ENCODE results near the gene OR10A5. TPM values are rescaled to one million over a fixed set of nuclear protein-coding genes. Genes with fewer than 3 reads are reported as not detected.

Gene OR10A5
- total RNA-seq, 6 donors from 2014 or later, result not detected

GRCh38 chr11:6824136-6824823 is 21.2 kb upstream of the OR10A5 start:
- H3K36me3 ChIP-seq, result no peaks in the 10 kb centered on the region
- DNase-seq, result no peak
- peaks cover 0 to 4% (median 2%) of the 10 kb centered on the region in 4 donors for H3K9me3 ChIP-seq
- no peak overlapping the region for H3K27ac ChIP-seq
- TF ChIP-seq EP300 (IDR thresholded peaks at IDR 0.05) (no peak), POLR2AphosphoS5 (IDR thresholded peaks at IDR 0.05) (no peak), POLR2A (IDR thresholded peaks at IDR 0.05) (no peak)
- TF ChIP-seq, protein P1, sequence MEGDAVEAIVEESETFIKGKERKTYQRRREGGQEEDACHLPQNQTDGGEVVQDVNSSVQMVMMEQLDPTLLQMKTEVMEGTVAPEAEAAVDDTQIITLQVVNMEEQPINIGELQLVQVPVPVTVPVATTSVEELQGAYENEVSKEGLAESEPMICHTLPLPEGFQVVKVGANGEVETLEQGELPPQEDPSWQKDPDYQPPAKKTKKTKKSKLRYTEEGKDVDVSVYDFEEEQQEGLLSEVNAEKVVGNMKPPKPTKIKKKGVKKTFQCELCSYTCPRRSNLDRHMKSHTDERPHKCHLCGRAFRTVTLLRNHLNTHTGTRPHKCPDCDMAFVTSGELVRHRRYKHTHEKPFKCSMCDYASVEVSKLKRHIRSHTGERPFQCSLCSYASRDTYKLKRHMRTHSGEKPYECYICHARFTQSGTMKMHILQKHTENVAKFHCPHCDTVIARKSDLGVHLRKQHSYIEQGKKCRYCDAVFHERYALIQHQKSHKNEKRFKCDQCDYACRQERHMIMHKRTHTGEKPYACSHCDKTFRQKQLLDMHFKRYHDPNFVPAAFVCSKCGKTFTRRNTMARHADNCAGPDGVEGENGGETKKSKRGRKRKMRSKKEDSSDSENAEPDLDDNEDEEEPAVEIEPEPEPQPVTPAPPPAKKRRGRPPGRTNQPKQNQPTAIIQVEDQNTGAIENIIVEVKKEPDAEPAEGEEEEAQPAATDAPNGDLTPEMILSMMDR (IDR thresholded peaks at IDR 0.05), result no peak
- no peaks in the 10 kb centered on the region for H3K27me3 ChIP-seq
- H3K4me1 ChIP-seq, result no peaks in the 10 kb centered on the region
- 69 to 74% methylated on average over 5 of the region's 5 CpGs for WGBS, 2 donors
- no peak for ATAC-seq (ENCODE audit: low FRiP score in 2 of 2)
- no peak overlapping the region for H3K4me3 ChIP-seq

- ATAC-seq (ENCODE audit: low FRiP score in 2 of 2) (peak; percentile 15 to 40), DNase-seq (no peak)
- Histone ChIP-seq H3K27ac (no peak overlapping the region), H3K27me3 (no peaks in the 10 kb centered on the region), H3K4me1 (no peaks in the 10 kb centered on the region), H3K9me3 (peaks cover 0 to under 1% (median 0%) of the 10 kb centered on the region in 4 donors), H3K4me3 (no peak overlapping the region), H3K36me3 (no peaks in the 10 kb centered on the region)
- TF ChIP-seq, protein P1 (IDR thresholded peaks at IDR 0.05), result no peak
- 72 to 86% methylated on average over 7 of the region's 7 CpGs for WGBS, 2 donors
These were observed 20.2 kb upstream of the OR10A5 start for GRCh38 chr11:6825231-6825744.

DNA sequence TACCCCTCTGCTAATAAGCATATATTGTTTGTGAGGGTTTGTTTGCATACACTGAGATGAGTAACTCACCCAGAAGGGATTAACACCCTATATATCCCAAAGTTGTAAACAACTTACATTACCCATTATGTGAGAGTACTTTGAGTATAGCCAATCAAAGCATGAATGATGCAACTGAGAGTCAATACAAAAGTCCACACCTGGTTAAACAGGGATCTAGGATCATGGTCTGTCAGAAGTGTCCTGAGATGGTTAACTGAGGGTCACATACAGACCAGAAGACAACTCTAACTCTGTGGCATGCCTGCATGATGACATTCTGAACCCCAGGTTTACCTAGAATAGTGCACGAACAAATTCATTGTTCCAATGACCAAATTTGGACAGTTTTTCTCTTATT is 17.4 kb upstream of the OR10A5 start:
- WGBS, 2 donors, result 82 to 87% methylated on average over 1 of the region's 1 CpG
- TF ChIP-seq EP300 (IDR thresholded peaks at IDR 0.05) (no peak), POLR2A (IDR thresholded peaks at IDR 0.05) (no peak), POLR2AphosphoS5 (IDR thresholded peaks at IDR 0.05) (no peak)
- TF ChIP-seq, protein P1 (IDR thresholded peaks at IDR 0.05), result no peak
- ATAC-seq (ENCODE audit: low FRiP score in 2 of 2), result no peak

GRCh38 chr11:6833356-6833755 is 12.1 kb upstream of the OR10A5 start:
- no peaks in the 10 kb centered on the region for H3K9me3 ChIP-seq
- no peaks in the 10 kb centered on the region for H3K36me3 ChIP-seq
- no peak overlapping the region for H3K4me3 ChIP-seq
- no peak for DNase-seq
- H3K4me1 ChIP-seq, result no peaks in the 10 kb centered on the region
- H3K27ac ChIP-seq, result no peak overlapping the region
- 82 to 87% methylated on average over 6 of the region's 6 CpGs for WGBS, 2 donors
- H3K27me3 ChIP-seq, result no peaks in the 10 kb centered on the region
- no peak for ATAC-seq (ENCODE audit: low FRiP score in 2 of 2)
- no peak for TF ChIP-seq POLR2A (IDR thresholded peaks at IDR 0.05)
- no peak for TF ChIP-seq EP300 (IDR thresholded peaks at IDR 0.05)
- TF ChIP-seq, protein P1 (IDR thresholded peaks at IDR 0.05), result no peak
- TF ChIP-seq POLR2AphosphoS5 (IDR thresholded peaks at IDR 0.05), result no peak

More for the DNA sequence above, 17.4 kb upstream of the OR10A5 start:
- H3K4me3 ChIP-seq, result no peak overlapping the region
- H3K9me3 ChIP-seq, result no peaks in the 10 kb centered on the region
- DNase-seq, result no peak
- no peaks in the 10 kb centered on the region for H3K4me1 ChIP-seq
- no peaks in the 10 kb centered on the region for H3K36me3 ChIP-seq
- no peaks in the 10 kb centered on the region for H3K27me3 ChIP-seq
- no peak overlapping the region for H3K27ac ChIP-seq

GRCh38 chr11:6834021-6834420 is 11.5 kb upstream of the OR10A5 start:
- Histone ChIP-seq H3K4me3 (no peak overlapping the region), H3K4me1 (no peaks in the 10 kb centered on the region), H3K27me3 (no peaks in the 10 kb centered on the region), H3K36me3 (no peaks in the 10 kb centered on the region), H3K27ac (no peak overlapping the region), H3K9me3 (no peaks in the 10 kb centered on the region)
- TF ChIP-seq POLR2A (IDR thresholded peaks at IDR 0.05) (no peak), POLR2AphosphoS5 (IDR thresholded peaks at IDR 0.05) (no peak), EP300 (IDR thresholded peaks at IDR 0.05) (no peak)
- TF ChIP-seq, protein P1 (IDR thresholded peaks at IDR 0.05), result no peak
- DNase-seq, result no peak
- no peak for ATAC-seq (ENCODE audit: low FRiP score in 2 of 2)
- WGBS, 2 donors, result 71 to 73% methylated on average over 1 of the region's 1 CpG
